GM18511 (cell line): Measurements from ENCODE around the gene LRRK1.
A peak's percentile ranks its signal among the peaks of the same experiment; 100 is the strongest.

Source experiments
- ATAC-seq: cut with Tn5 transposase; IDR thresholded peaks from one replicate; pipeline ENCODE4 v1.9.1; 2021; ENCODE audit warnings: mild to moderate bottlenecking, moderate library complexity; ENCODE audit not compliant: unreplicated experiment

Gene LRRK1

DNA sequence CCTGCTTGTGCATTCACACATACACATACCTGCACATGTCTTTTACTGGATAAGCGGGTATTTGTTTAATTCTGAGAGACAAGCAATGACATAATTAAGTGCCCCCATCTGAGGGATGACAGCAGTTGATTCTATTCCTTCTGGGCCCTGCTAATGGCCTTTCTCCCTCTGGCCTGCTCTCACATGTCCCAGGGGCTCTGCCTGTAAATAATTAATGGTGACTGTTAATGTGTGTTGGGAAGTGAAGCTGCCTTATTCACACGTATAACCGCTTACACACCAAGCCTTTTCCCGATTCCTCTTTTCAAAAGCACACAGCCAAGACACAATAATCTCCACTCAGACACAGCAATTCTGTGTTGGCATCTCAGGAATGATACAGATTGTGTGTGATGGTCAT lies 47.8 kb downstream of the LRRK1 start:
- peak; percentile 89 for ATAC-seq

DNA sequence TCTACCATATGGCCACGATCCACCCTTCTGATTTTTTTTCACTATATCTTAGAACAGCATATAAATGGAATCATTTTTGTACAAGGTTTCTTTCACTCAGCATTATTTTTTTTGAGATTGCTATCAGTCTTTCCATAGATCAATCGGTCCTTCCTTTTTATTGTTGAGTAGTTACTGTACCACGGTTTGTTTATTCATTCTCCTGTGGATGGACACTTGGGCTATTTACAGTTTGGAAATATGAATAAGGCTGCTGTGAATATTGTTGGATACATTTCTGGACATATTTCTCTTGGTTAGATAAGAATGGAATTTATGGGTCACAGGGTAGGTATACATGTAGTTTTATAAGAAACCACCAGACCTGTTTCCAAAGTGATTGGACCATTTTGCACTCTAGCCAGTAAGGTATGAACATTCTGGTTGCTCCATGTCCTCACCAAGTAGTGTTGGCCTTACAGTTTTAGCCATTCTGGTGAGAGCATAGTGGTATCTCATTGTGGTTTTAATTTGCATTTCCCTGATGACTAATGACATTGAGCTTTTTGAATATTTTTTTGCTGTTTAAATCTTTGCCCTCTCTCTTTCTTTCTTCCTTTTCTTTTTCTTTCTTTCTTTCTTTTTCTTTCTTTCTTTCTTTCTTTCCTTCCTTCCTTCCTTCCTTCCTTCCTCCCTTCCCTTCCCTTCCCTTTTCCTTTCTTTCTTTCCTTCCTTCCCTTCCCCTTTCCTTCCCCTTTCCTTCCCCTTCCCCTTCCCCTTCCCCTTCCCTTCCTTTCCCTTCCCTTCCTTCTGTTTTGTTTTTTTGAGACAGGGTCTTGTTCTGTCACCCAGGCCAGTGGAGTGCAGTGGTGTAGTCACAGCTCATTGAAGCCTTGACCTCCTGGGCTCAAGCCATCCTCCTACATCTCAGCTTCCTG lies 49.2 kb downstream of the LRRK1 start:
- peak; percentile 64 for ATAC-seq

DNA sequence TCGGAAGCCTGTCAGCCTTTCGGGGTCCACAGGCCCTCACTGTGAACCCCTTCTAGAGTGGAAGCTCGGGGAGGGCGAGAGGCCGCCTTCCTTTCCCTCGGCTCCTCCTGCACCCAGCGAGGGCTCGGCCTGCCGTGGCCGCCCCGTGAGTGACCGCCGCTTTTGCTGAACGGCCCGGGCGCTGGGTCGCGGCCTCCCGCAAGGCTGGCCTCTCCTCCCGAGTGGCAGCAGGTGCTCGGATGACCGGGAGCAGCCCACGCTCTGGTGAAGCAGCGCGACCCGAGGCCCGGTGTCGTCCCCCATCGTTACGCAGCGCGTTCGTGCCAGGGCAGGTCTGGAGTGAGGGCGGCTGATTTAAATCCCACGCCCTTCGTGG lies 53.8 kb downstream of the LRRK1 start:
- ATAC-seq, result no peak

DNA sequence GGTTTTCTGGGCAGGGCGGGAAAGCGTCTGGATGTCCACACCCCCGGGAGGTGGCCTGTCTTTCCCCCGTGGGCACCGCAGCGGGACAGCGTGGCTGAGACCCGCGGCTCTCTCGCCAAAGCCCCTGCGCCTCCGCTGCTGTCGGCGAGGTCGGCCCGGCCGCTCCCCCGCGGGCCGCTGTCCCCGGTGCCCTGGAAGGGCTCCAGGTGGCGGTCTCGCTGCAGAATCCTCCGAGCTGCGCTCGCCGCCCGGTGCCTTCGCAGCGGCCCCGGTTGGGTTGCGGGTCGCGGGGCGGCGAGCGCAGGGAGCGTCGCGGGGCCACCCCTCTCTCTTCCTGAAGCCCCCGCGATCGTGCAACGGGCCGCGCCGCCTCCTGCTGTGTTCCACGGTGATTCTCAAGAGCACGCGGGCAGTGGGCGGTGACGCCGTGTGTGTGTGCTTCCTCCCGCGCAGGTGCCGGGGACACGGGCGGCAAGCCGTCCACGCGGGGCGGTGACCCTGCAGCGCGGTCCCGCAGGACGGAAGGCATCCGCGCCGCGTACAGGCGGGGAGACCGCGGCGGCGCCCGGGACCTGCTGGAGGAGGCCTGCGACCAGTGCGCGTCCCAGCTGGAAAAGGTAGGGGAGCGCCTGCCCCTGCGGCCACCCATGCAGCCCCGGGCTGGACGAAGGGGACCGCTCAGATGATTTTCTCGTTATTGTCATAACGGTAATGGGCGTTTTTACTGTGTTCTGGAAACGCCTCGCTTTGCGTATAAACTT lies 54.4 kb downstream of the LRRK1 start:
- no peak for ATAC-seq

DNA sequence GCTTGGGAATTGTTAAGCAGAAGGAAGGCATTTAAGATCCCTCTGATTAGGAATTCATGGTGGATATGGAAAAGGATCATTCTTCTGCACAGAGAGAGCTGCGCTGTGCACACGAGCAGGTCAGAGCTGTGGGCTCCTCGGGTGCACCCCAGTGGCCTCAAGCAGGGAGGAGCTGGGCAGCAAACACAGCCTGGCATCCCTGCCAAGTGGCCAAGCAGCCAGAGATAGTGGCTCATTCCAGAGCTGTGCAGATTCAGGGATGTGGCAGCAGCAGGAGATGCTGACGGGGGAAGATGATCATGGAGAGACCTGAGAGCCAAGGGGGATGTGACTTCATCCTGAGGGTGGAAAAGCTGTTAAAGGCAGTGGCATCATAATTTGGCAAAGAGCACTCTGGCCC lies 55.9 kb downstream of the LRRK1 start:
- ATAC-seq, result no peak

DNA sequence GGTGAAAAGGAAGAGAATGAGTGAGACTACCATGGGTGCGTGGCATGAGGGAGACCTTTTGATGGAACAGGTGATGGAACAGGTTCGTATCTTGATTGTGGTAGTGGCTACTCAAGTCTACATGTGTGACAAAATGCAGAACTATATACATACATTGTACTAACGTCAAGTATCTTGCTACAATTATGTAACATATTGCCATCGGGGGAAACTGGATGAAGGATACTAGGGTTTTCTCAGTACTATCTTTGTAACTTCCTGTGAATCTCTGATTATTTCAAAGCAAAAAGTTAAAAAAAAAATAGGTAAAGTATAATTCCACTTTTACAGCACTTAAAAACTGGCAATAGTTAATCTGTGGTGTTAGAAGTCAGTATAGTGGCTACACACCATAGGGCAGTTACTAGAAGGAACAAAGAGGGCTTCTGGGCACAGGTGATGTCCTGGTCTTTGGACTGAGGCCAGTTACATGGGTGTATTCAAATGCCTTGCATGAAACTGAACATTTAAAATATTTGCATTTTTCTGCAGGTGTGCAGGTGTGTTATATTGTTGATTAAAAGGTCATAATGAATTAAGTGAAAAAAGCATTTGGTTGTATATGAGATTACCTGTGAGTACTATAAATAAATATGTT lies 61.4 kb downstream of the LRRK1 start:
- ATAC-seq, result peak; percentile 54

DNA sequence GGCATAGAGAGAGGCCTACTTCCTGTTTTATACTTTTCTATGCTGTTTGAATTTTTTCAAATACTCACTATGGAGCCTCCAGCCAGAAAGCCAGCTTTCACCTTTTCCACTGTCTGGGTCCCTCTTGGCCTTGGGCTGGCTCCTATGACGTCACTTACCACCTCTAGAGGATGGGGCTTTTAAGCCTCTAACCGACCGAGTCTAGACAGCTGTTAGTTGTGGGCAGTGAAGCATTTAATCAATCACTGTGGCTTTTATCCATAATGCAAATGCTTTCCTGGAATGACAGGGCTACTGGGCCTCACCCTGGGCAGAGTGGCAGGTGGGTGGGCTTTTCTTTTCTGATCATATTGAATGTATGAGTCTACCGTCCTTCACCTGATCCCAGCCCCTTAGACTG lies 61.9 kb downstream of the LRRK1 start:
- ATAC-seq, result peak; percentile 70

DNA sequence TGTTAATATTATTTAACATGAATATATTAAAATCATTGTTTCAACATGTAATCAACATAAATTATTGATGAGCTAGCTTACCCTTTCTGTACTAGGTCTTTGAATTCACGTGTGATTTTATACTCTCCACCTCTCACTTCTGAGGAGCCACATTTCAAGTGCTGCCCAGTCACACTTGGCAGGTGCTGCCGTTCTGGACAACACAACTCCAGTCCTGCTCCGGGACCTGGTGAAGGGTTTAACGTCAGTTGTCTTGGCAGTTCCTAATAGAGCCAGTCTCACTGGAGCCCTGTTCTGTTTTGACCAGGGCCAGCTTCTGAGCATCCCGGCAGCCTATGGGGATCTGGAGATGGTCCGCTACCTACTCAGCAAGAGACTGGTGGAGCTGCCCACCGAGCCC lies 64.1 kb downstream of the LRRK1 start:
- ATAC-seq, result no peak

DNA sequence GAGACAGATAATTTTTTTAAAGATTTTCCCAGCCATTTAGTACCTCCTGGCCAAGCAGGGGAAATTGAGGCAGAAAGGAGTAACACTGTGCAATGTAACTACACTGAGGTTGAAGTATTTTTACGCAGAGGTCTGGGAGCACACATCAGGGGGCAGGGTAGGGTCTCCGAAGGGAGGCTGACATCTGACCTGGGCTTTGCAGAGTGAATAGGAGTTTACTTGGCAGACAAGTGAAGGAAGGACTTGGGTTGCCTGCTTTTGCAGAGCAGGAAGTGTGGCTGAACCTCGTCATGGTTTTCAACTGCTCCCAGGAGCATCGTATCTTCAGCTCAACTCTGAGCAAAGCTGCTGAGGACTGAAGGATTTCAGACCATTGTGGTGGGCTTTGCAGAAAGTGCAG lies 66.2 kb downstream of the LRRK1 start:
- no peak for ATAC-seq

DNA sequence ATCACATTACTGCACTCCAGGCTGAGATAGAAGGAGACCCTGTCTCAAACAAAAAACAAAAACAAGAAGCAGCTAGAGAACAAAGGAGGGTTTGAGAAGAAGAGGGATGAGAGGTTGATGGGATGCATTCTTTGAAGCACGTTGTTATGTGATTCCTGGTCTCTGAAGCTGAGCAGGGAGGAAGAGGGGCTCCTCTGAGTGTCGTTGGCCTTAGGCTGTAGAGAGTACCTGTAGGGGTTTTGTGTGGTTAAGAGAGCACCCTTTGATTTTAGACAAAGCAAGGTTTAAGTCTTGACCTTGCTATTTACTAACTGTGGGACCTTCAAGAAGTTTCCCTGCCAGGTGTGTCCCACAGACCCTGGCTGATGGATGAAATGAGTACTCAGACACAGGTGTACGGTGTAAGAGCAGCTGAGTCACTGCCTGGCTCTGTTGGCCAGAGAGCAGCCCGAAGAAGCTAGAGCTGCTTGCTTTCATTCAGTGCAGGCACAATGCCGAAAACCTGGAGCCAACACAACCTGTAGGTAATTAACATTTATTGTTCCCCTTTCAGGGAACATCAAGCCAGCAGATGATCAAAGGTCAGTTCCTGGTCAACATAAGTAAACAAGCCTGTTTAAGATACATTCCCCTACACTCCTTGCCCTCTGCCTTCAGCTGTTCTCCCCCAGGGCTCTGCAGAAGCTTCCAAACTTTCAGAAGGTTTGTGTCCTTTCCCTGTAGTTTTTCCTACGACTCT lies 67.2 kb downstream of the LRRK1 start:
- no peak for ATAC-seq

DNA sequence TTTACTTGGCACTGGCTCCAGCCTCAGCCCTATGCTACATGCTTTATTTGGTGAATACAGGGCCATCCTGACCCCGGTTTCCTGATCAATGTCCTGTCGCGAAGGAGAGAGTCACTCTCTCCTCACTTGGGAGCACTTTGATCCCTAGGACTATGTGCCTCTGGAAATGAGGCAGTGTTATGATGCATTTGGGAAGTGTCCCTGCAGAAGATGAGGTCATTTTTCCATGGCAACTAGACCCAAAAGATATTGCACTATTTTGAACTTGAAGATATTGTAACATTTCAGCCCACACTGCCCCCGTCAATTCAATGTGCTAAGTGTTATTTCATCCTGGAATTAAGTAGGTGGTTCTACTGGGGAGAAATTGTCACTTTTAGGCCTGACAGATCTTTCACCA lies 68.0 kb downstream of the LRRK1 start:
- ATAC-seq, result no peak

DNA sequence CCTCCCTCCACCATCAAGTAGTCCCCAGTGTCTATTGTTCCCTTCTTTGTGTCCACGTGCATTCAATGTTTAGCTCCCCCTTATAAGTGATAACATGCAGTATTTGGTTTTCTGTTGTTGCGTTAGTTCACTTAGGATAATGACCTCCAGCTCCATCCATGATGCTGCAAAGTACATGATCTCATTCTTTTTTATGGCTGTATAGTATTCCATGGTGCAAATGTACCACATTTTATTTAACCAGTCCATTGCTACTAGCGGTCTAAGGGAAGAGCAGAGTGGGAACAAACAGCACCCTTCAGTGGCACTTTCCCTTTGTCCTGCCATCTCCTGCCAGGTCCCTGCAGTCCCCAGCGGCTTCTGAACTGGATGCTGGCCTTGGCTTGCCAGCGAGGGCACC lies 69.1 kb downstream of the LRRK1 start:
- ATAC-seq, result no peak

DNA sequence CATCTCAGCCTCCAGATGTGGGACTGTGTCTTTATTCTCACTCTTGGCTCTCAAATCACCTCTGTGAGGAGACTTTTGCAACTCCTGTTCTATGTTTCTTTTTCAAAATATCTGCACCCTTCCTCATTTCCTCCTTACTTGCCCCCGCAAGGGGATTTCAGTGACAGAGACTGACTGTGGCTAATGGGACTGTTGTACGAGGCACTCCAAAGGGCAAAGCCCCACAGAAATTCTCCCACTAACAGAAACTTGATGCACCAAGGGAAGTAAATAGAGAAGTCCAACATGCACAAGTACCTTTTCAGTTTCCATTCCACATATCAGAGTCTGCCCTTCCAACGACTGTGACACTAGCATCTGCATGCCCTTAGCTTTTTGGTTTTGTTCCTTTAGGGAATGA lies 69.7 kb downstream of the LRRK1 start:
- no peak for ATAC-seq

DNA sequence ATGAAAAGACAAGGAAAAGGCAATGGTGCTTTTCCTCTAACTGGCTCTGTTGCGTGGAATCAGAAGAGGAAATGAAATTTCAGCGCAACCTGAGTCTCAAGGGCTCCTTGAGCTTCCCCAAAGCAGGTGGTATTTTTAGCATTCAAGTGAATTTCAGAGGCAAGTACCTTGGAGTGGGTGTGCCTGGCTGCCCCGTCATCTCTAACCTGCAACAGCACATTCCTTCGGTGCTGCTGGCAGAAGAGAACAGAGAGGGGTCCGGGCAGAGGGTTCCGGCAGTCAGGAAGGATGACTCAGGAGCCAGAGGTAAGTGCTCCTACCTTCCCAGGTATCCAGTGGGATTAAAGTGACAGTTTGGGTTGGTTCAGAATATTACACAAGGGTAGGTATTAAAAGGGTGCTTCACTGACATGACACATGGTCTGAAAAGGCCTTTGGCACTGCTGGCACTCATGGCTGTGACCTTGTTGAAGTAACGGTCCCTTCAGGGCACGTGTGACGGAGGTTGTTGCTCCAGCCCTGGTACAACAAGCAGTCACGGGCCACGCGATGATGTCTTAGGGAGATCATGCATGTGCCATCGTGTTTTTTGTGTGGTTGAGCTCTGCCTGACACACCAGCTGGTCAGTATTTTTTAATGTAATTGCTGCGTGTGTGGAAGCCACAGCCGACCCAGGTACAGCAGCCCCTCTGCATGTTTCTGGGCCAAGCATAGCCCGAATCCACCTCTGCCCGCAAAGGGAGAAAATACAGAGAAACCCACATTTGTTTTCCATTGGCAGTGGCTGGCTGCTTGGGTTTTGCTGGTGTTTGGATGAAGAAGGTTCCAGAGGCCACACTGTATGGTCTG lies 75.7 kb downstream of the LRRK1 start:
- ATAC-seq, result no peak

DNA sequence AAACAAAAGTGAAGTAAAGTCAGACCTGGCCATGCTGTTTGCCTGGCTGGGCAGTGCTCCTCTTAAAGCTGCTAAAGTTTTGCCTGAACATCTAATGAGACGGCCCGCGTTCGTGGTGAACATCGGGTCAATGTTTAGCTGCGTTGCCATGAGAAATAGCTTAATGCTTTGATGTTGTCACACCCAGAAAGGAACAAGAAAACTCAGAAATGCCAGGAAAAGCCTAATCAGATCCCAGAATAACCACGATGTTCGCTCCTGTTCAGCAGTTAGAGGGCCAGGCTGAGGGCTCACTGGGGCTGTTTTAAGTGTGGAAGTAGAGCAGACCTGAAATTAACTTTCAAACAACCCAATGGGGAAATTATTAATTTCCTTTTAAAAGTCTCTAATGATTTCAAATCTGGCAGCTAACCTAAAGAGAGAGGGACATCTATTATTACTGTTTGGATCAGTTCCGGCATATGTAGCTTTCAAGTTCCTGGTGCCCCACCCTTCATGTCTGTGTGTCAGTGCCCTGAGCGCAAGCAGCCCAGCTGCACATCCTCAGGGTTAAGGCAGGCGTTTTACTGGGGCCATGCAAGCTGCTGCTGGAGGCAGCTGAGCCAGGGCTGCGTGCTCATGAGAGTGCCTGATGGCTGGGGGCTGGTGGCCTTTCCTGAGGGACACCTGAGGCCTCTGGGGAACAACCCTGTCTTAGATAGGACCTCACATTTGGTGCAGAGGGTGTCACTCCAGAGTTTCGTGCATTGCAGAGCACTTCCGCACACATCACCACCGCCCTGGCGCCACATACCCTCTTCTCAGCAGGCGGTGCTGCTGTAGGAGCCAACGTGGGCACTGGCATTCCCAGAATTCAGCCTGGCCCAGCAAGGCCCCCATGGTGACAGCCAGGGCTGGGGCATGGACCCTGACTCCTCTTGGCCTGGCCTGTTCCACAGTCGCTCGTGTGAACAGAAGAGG lies 76.6 kb downstream of the LRRK1 start:
- ATAC-seq, result no peak

DNA sequence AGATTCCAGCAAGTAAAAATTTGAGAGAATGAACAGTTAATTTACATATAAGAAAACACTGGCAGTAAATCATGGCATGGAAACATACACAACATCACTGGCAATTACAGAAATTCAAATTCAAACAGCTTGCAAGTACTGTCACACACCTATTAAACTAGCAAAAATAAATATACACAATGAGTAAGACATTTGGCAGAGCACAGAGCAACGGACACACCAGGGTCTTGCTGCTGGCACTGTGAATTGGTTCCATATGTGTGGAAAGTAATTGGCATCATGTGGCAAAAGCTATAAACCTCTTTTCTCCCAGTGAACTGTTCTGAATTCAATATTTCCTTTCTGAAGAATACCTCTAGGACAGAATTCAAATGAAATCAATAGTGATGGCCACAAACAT lies 78.3 kb downstream of the LRRK1 start:
- no peak for ATAC-seq

DNA sequence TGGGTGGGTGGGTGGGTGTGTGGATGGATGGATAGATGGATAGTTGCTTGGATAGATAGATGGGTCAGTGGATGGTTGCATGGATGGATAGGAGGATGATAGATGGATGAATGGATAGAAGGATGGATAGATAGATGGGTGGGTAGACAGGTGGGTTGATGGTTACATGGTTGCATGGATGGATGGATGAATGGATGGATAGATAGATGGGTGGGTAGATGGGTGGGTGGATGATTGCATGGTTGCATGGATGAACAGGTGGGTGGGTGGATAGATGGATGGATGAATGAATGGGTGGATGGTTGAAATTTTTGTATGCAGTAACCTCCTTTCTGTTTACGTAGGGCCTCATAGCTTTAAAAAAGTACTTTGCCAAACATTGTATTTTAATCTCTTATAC lies 79.5 kb downstream of the LRRK1 start:
- no peak for ATAC-seq

DNA sequence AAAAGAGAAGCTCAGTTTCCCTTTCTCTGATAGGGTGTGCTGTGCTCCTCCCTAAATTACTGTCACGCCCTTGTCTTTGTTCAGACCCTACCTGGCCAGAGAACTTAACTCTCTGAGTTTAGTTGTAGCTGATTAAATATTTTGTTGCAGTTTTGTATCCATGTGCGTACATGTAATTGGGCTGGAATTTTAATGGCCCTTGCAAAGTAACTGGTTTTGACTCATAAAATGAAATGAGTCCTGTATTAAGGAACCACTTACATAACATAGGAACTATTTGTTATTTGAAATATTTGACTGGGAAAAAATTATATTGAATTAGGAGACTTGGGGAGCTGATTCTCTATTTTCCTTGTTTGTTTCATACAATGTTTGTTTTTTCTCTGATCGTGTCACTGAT lies 80.2 kb downstream of the LRRK1 start:
- no peak for ATAC-seq

DNA sequence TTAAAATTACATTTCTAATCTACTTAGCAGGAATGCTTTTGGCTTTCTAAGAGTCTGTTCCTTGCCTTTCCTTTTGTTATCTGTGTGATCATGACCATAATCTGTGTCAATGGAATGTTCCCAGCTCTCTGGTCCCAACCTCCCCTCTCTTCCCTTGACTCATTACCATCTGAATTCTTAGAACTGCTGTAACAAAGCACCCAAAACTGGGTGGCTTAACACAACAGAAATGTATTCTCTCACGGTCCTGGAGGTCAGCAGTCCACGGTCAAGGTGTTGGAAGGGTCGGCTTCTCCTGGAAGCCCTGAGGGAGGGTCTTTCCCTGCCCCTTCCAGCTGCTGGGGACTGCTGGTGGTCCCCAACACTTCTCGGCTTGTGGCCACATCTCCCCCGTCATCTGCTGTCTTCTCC lies 81.1 kb downstream of the LRRK1 start:
- no peak for ATAC-seq
